IPS-18c (cell line): ENCODE data around the gene FBXO47.
"Not testable (repeated sequence)": the region's sequence is repeated elsewhere in the genome, so short reads cannot be mapped to it uniquely, and the experiment has no call there.

Experiments used
- H3K4me3 ChIP-seq: 2 replicates; pipeline ENCODE4 v1.7.0; 2013; ENCODE audit warnings: low read depth, mild to moderate bottlenecking, low read length, moderate library complexity; ENCODE audit not compliant: insufficient read depth
- H3K9me3 ChIP-seq: one replicate; pipeline ENCODE4 v1.6.1; 2013; ENCODE audit warnings: mild to moderate bottlenecking, low read length, moderate library complexity; ENCODE audit not compliant: control insufficient read depth, insufficient read depth

The FBXO47 gene

GRCh38 chr17:38914741-38915638 lies 52.2 kb downstream of the FBXO47 start:
- Histone ChIP-seq H3K9me3 (no peaks in the 10 kb centered on the region), H3K4me3 (no peak overlapping the region)

- Histone ChIP-seq H3K9me3 (no peaks in the 10 kb centered on the region), H3K4me3 (no peak overlapping the region)
Observed at GRCh38 chr17:38912221-38912813, 54.9 kb downstream of the FBXO47 start.

- H3K4me3 ChIP-seq = not testable (repeated sequence)
Observed at GRCh38 chr17:38911731-38912081, 55.5 kb downstream of the FBXO47 start.

GRCh38 chr17:38911081-38911730 lies 56.0 kb downstream of the FBXO47 start:
- Histone ChIP-seq H3K9me3 (no peaks in the 10 kb centered on the region), H3K4me3 (no peak overlapping the region)

More at GRCh38 chr17:38911731-38912081, 55.5 kb downstream of the FBXO47 start:
- not testable (repeated sequence) for H3K9me3 ChIP-seq

GRCh38 chr17:38910325-38910724 lies 56.9 kb downstream of the FBXO47 start:
- Histone ChIP-seq H3K4me3 (no peak overlapping the region), H3K9me3 (no peaks in the 10 kb centered on the region)

- Histone ChIP-seq H3K9me3 (no peaks in the 10 kb centered on the region), H3K4me3 (no peak overlapping the region)
Observed at GRCh38 chr17:38908676-38909181, 58.5 kb downstream of the FBXO47 start.

- H3K4me3 ChIP-seq = no peak overlapping the region
- no peaks in the 10 kb centered on the region for H3K9me3 ChIP-seq
Observed at GRCh38 chr17:38907930-38908675, 59.1 kb downstream of the FBXO47 start.

- H3K9me3 ChIP-seq = no peaks in the 10 kb centered on the region
- no peak overlapping the region for H3K4me3 ChIP-seq
Observed at GRCh38 chr17:38906460-38907228, 60.6 kb downstream of the FBXO47 start.

- no peak overlapping the region for H3K4me3 ChIP-seq
Observed at GRCh38 chr17:38905375-38905774, 61.8 kb downstream of the FBXO47 start.

GRCh38 chr17:38904892-38905291 lies 62.3 kb downstream of the FBXO47 start:
- Histone ChIP-seq H3K9me3 (no peaks in the 10 kb centered on the region), H3K4me3 (no peak overlapping the region)

More at GRCh38 chr17:38905375-38905774, 61.8 kb downstream of the FBXO47 start:
- H3K9me3 ChIP-seq = no peaks in the 10 kb centered on the region

- Histone ChIP-seq H3K4me3 (no peak overlapping the region), H3K9me3 (no peaks in the 10 kb centered on the region)
Observed at GRCh38 chr17:38903404-38903803, 63.8 kb downstream of the FBXO47 start.

- H3K4me3 ChIP-seq = no peak overlapping the region
Observed at GRCh38 chr17:38900978-38901656, 66.1 kb downstream of the FBXO47 start.

GRCh38 chr17:38899421-38899820 lies 67.8 kb downstream of the FBXO47 start:
- no peak overlapping the region for H3K4me3 ChIP-seq
- no peaks in the 10 kb centered on the region for H3K9me3 ChIP-seq

More at GRCh38 chr17:38900978-38901656, 66.1 kb downstream of the FBXO47 start:
- no peaks in the 10 kb centered on the region for H3K9me3 ChIP-seq

- H3K4me3 ChIP-seq = no peak overlapping the region
- no peaks in the 10 kb centered on the region for H3K9me3 ChIP-seq
Observed at GRCh38 chr17:38898812-38899348, 68.3 kb downstream of the FBXO47 start.

GRCh38 chr17:38898291-38898679 lies 68.9 kb downstream of the FBXO47 start:
- Histone ChIP-seq H3K4me3 (no peak overlapping the region), H3K9me3 (no peaks in the 10 kb centered on the region)
